Measurements from ENCODE around the gene PLA2R1. TPM values are rescaled to one million over a fixed set of nuclear protein-coding genes. Genes with fewer than 3 reads are reported as not detected.

PLA2R1 gene
- total and polyA plus RNA-seq, 9 donors, result 9.9 to 33.8 (median 20.4) TPM

DNA sequence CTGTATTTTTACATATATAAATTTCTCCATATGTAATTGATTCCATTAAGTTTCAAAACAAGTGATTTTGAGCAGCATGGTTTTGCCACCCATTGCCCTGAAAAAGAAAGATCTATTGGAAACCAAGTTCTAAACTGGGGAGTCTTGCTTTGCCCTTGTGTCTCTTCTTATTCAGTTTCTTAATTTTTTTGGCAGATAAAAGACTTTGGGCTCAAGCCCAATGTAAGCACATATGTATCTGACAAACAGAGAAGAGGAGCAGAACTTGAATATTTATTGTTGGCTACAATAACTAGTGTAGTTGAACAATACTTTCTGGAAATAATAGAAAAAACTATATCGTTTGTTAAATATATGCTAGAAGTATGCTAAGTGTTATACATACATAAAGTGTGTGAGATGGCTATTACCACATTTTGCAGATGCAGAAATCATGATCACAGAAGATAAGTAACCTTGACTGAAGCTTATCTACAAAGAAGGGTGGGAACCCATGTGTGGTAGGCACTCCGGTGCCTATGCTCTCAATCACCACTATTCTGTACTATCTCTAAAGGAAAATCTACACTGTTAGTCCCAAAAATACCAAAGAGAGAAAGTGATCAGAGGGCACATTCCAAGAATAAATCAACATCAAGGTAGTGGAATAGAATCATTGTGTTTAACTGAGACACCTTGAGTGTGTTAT is 109.1 kb downstream of the PLA2R1 start:
- H3K27me3 ChIP-seq, result no peaks in the 10 kb centered on the region
- no peak overlapping the region for H3K27ac ChIP-seq
- no peak for TF ChIP-seq POLR2A (IDR thresholded peaks at IDR 0.05)
- TF ChIP-seq, protein P1, sequence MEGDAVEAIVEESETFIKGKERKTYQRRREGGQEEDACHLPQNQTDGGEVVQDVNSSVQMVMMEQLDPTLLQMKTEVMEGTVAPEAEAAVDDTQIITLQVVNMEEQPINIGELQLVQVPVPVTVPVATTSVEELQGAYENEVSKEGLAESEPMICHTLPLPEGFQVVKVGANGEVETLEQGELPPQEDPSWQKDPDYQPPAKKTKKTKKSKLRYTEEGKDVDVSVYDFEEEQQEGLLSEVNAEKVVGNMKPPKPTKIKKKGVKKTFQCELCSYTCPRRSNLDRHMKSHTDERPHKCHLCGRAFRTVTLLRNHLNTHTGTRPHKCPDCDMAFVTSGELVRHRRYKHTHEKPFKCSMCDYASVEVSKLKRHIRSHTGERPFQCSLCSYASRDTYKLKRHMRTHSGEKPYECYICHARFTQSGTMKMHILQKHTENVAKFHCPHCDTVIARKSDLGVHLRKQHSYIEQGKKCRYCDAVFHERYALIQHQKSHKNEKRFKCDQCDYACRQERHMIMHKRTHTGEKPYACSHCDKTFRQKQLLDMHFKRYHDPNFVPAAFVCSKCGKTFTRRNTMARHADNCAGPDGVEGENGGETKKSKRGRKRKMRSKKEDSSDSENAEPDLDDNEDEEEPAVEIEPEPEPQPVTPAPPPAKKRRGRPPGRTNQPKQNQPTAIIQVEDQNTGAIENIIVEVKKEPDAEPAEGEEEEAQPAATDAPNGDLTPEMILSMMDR (IDR thresholded peaks at IDR 0.05), result no peak
- TF ChIP-seq EP300 (IDR thresholded peaks at IDR 0.05), result no peak
- H3K36me3 ChIP-seq, result no peaks in the 10 kb centered on the region
- no peaks in the 10 kb centered on the region for H3K4me1 ChIP-seq (ENCODE audit: insufficient read depth)
- intact Hi-C loops (cut with DNase I), result no loop called here
- no peaks in the 10 kb centered on the region for H3K9me3 ChIP-seq
- no peak for DNase-seq
- H3K4me3 ChIP-seq, result no peak overlapping the region
- WGBS, 3 donors, result 49 to 65% (median 57%) methylated on average over 2 of the region's 2 CpGs

DNA sequence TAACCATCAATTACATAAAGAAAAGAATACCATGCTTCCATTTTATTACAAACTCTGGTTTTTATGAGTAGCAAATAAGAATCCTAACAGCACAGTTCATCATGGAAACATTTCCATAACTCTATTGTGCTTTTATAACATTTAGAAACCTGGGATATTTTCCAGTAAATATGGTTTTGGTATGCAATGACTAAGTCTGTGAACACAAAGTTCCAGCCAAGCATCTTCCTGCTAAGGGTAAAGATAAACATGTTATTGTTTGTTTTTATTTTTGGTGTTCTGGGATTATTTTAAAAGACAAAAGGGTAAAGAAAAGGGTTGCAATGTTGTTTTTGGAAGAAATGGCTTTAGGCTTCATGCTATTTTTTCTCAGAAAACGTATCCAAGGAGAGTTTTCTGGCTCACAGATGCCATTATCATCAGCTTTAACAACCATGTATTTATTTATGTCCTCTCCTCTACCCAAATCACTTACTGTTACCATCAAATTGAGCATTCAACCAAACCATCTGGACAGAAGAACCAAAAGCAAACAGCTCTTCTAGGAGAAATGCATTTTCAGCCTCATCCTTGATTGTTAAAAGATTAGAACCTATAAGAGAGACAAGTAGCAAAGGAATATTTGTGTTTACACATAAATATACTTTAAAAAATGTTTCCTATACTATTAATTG is 116.0 kb downstream of the PLA2R1 start:
- peaks cover 7% of the 10 kb centered on the region for H3K4me1 ChIP-seq (ENCODE audit: insufficient read depth)
- no peak overlapping the region for H3K27ac ChIP-seq
- no peaks in the 10 kb centered on the region for H3K36me3 ChIP-seq
- WGBS, 3 donors, result 2 to 8% (median 4%) methylated on average over 1 of the region's 1 CpG
- H3K27me3 ChIP-seq, result no peaks in the 10 kb centered on the region
- intact Hi-C loops (cut with DNase I), result no loop called here
- no peak overlapping the region for H3K4me3 ChIP-seq
- TF ChIP-seq POLR2A (IDR thresholded peaks at IDR 0.05), result no peak
- no peak for TF ChIP-seq EP300 (IDR thresholded peaks at IDR 0.05)
- TF ChIP-seq, protein P1 (IDR thresholded peaks at IDR 0.05), result no peak
- H3K9me3 ChIP-seq, result no peaks in the 10 kb centered on the region
- DNase-seq, result no peak

DNA sequence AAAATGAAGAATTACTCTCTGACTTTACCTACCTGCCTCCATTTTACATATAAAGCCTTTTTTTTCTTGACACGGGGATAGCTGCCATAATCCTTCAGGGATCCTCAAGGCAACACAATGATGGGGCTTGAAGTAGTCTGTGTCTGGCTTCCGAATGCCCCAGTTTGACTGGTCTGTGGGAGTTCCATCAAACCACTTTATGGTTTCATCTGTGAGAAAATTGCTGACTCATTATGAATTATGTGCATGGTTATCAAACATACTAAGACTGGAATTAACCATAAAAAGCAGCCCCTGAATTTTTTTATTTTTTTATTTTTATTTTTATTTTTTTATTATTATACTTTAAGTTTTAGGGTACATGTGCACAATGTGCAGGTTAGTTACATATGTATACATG is 117.5 kb downstream of the PLA2R1 start:
- Histone ChIP-seq H3K27me3 (no peaks in the 10 kb centered on the region), H3K36me3 (no peaks in the 10 kb centered on the region), H3K4me3 (no peak overlapping the region), H3K4me1 (ENCODE audit: insufficient read depth) (peaks cover 7% of the 10 kb centered on the region), H3K9me3 (no peaks in the 10 kb centered on the region), H3K27ac (no peak overlapping the region)
- WGBS, 3 donors, result 82 to 93% (median 92%) methylated on average over 2 of the region's 2 CpGs
- intact Hi-C loops (cut with DNase I), result no loop called here
- no peak for DNase-seq
- TF ChIP-seq, protein P1 (IDR thresholded peaks at IDR 0.05), result no peak
- TF ChIP-seq POLR2A (IDR thresholded peaks at IDR 0.05), result no peak
- TF ChIP-seq EP300 (IDR thresholded peaks at IDR 0.05), result no peak

DNA sequence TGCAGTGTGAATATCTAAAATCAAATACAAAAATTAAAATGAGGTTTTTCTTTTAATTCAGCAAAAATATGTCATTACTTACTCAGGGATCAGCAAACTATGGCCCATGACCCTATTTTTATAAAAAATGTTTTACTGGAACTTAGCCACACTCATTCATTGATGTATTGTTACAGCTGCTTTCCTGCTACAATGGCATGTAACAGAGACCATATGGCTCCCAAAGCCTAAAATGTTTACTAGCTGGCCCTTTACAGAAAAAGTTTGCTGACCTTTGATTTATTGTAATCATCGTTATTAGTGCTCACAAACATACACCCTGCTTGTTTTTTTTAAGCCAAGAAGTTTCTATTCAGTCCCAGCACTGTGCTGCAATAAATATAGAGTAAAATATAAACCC is 120.3 kb downstream of the PLA2R1 start:
- H3K36me3 ChIP-seq, result no peaks in the 10 kb centered on the region
- TF ChIP-seq, protein P1 (IDR thresholded peaks at IDR 0.05), result no peak
- no peak for TF ChIP-seq EP300 (IDR thresholded peaks at IDR 0.05)
- TF ChIP-seq POLR2A (IDR thresholded peaks at IDR 0.05), result no peak
- no peaks in the 10 kb centered on the region for H3K27me3 ChIP-seq
- peaks cover 7% of the 10 kb centered on the region for H3K4me1 ChIP-seq (ENCODE audit: insufficient read depth)
- no peak overlapping the region for H3K27ac ChIP-seq
- WGBS, 3 donors, result 3 to 13% (median 13%) methylated on average over 1 of the region's 1 CpG
- no peak for DNase-seq
- H3K9me3 ChIP-seq, result no peaks in the 10 kb centered on the region
- no peak overlapping the region for H3K4me3 ChIP-seq
- intact Hi-C loops (cut with DNase I), result no loop called here

Data from ovary (tissue), 9 donors.